Ishikawa (cell line): ENCODE data around the gene FAM20B.

Source experiments
- FOXM1 ChIP-seq: IDR thresholded peaks from 2 replicates; pipeline ENCODE4 v1.6.1; 2012; ENCODE audit warnings: low read depth, borderline replicate concordance
- RAD21 ChIP-seq: IDR thresholded peaks from 2 replicates; pipeline ENCODE4 v1.6.1; 2012; ENCODE audit warnings: low read depth
- TAF1 ChIP-seq: IDR thresholded peaks from 2 replicates; pipeline ENCODE4 v1.6.1; 2012; ENCODE audit warnings: low read depth, mild to moderate bottlenecking

DNA sequence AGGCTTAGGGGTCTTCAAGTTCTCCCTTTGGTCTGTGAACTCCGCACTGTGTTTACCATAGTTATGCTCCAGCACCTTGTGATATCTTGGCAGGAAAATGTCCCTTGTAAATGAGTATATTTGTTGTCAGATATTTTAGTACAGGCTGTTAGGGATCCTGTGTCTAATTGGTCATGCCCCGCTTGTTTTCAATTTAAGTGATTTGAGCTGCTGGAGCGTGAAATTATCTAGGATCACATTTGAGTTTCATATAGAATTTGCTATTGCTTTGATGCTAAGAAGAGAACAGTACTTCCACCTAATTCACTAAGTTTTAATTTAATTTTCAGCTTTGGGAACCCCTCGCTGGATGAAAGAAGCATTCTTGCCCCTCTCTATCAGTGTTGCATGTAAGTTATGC lies 40.8 kb downstream of the FAM20B start:
- TF ChIP-seq TAF1 (no peak), FOXM1 (no peak), RAD21 (no peak)
